Vagina (tissue), 2 donors: ENCODE measurements around the gene MMP24. TPM values are rescaled to one million over a fixed set of nuclear protein-coding genes. Genes with fewer than 3 reads are reported as not detected.

ENCODE experiments used
- DNase-seq, 2 donors: peaks; one replicate each; pipeline ENCODE4 v3.0.0-alpha.2; 2017; ENCODE audit errors: extremely low spot score in 2 of 2
- H3K27ac ChIP-seq: fragments of 200-600 bp; sonication (generic); one replicate; pipeline ENCODE4 v1.5.1; 2019
- H3K27me3 ChIP-seq: fragments of 200-600 bp; sonication (generic); one replicate; pipeline ENCODE4 v1.5.1; 2019
- H3K36me3 ChIP-seq, 2 donors: fragments of 200-600 bp; sonication (generic); one replicate each; pipeline ENCODE4 v1.5.1; 2017 to 2019
- H3K4me1 ChIP-seq: fragments of 200-600 bp; sonication (generic); one replicate; pipeline ENCODE4 v1.5.1; 2019
- H3K4me3 ChIP-seq, 2 donors: fragments of 200-600 bp; sonication (generic); 1 replicate in 1 of 2; 2 replicates in 1 of 2; pipeline ENCODE4 v1.5.1; 2016 to 2019
- H3K9me3 ChIP-seq: fragments of 200-600 bp; sonication (generic); one replicate; pipeline ENCODE4 v1.5.1; 2019
- CTCF ChIP-seq, 3 experiments: fragments of 450-650 bp in 2 of 3; fragments of 200-600 bp in 1 of 3; sonication (generic) in 1 of 3; IDR thresholded peaks; one replicate each; pipeline ENCODE4 v1.5.1; 2017 to 2019; ENCODE audit warnings: antibody characterized with exemption in 3 of 3, mild to moderate bottlenecking in 2 of 3, moderate library complexity in 2 of 3
- POLR2A ChIP-seq, 2 donors: fragments of 450-650 bp; IDR thresholded peaks; one replicate each; pipeline ENCODE4 v1.6.1; 2017; ENCODE audit warnings: antibody characterized with exemption in 2 of 2, mild to moderate bottlenecking in 2 of 2, moderate library complexity in 2 of 2
- POLR2AphosphoS5 ChIP-seq, 2 donors: sonication (generic); formaldehyde crosslinking; IDR thresholded peaks; one replicate each; pipeline ENCODE4 v1.9.0; 2017; ENCODE audit warnings: antibody characterized with exemption in 2 of 2, mild to moderate bottlenecking in 2 of 2, low read depth in 1 of 2; ENCODE audit not compliant: insufficient read depth in 1 of 2
- intact Hi-C: fragments of 100-400 bp; cut with DNase I; formaldehyde crosslinking; loops from one replicate; pipeline ENCODE4 v1.15.1; 2023
- small RNA-seq: library from RNA; depleted of rRNA; stranded (forward); fragments of <200 nt; gene quantifications from one replicate; pipeline ENCODE3, GENCODE V24; 2016
- total RNA-seq: library from RNA; depleted of rRNA; stranded (reverse); fragments of >200 nt; gene quantifications from one replicate; pipeline ENCODE4 v1.2.3, GENCODE V29; 2016

Gene MMP24
- total RNA-seq, 1 donor from 2014 or later = 0.98 TPM

DNA sequence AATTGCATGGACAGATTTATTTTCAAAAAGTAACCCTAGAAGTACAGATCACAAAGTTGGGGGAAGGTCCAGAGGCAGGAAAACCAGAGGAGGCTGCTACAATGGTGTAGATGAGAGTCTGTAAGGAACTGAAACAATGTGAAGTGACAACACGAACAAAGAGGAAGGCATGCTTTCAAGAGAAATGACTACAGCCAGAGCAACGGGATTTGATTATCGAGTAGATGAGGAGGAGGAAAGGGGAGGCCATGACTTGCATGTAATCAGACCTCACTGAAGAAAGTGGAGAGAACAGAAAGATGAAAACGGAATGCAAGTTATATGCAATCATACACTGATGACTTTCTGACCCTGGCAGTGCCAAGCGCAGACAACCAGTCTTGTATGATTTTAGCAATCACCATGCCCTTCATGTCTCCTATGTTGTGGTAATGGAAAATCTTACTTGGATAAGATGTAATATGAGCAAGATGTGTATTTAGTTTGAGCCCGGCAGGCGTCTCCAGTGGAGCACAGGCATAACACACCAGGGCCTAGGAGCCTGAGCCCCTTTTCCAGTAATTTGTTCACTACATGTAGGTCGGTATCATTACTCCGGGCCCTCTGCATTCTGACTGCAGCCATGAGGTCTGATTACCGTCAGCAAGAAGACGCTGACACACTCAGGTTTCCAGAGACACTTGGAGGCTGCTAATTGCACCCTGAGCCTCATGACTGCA, 99.7 kb downstream of the MMP24 start:
- intact Hi-C loops = no loop called here
- Histone ChIP-seq H3K27ac (no peak overlapping the region), H3K9me3 (no peaks in the 10 kb centered on the region), H3K4me1 (no peaks in the 10 kb centered on the region), H3K36me3 (peaks cover 0 to 4% of the 10 kb centered on the region in 2 donors), H3K4me3 (no peak overlapping the region), H3K27me3 (no peaks in the 10 kb centered on the region)
- DNase-seq = no peak
- TF ChIP-seq CTCF (IDR thresholded peaks at IDR 0.05) (no peak), POLR2A (IDR thresholded peaks at IDR 0.05) (no peak), POLR2AphosphoS5 (IDR thresholded peaks at IDR 0.05; ENCODE audit: insufficient read depth in 1 of 2, low read depth in 1 of 2) (no peak)

Small RNA genes lying within 50 kb of the gene (small RNA-seq; reads per million reads assigned to genes)
- gene MT1P3 (not detected), gene RNA5SP483 (not detected)

Other genes with a start within 250 kb of the MMP24 start
- 61.9 TPM for gene TRPC4AP, start 133.9 kb upstream of the MMP24 start, total RNA-seq
- gene EDEM2, start 79.4 kb upstream of the MMP24 start, total RNA-seq = 12.8 TPM
- 104 TPM for gene PROCR, start 54.6 kb upstream of the MMP24 start, total RNA-seq
- gene MMP24OS, start 51.4 kb downstream of the MMP24 start, total RNA-seq = 36.8 TPM
- gene EIF6, start 58.1 kb downstream of the MMP24 start, total RNA-seq = 124 TPM
- gene FAM83C, start 65.7 kb downstream of the MMP24 start, total RNA-seq = 16.9 TPM
- 33.9 TPM for gene UQCC1, start 185.3 kb downstream of the MMP24 start, total RNA-seq
- 1.7 TPM for gene GDF5, start 211.5 kb downstream of the MMP24 start, total RNA-seq
- 10.1 TPM for gene CEP250, start 228.9 kb downstream of the MMP24 start, total RNA-seq